HG03378 (cell line): ENCODE measurements around the gene ARMC6.

Experiments
- ATAC-seq: cut with Tn5 transposase; IDR thresholded peaks from one replicate; pipeline ENCODE4 v1.9.1; 2021; ENCODE audit warnings: mild to moderate bottlenecking, moderate library complexity; ENCODE audit not compliant: unreplicated experiment

ARMC6 gene

DNA sequence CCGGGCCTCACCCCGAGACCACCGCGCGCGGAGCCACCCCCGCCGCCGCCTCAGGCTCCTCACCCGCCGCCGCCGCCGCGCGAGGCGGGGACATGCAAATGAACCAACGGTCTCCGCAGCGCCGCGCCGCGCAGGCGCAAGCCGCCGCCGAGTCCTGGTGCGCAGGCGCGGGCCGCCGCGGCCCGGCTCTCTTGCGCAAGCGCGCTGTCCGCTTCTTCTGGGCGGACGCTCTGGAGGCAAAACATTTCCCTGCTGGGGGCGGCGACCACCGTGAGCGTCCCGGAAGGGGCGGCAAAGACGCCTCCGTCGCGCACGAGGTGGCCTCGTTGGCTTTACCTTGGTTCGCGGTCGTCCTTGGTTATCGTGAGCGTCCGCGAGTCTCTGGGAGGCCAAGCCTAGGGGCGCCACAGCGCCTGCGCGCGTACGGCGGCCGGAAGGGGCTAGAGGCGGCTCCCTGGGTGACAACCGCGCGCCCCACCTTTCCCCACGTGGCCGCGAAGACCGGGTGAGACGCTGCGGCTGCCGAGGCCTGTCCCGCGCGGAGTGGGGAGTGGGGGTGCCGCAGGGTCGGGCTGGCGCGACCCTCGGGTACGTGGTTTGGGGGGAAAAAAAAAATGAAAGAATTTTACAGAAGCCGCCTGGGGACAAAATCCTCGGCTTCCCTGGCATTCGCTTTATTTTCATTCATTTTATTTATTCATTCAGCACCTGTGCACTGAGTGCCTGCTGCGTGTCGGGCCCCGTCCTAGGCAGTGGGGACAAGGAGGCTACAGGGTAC lies at the start of gene ARMC6, which contains the start of gene SUGP2:
TSS of gene ARMC6 (plus strand) at position 178 of the 778 bp plus-strand sequence. CDS start 607 bp downstream, outside the sequence.
TSS of gene SUGP2 (minus strand) at position 92 of the 778 bp plus-strand sequence. CDS start 2,446 bp downstream, outside the sequence.
- peak; percentile 56 for ATAC-seq

- ATAC-seq: no peak
Measured at GRCh38 chr19:18984251-18984650, 49.2 kb upstream of the ARMC6 start.

GRCh38 chr19:18985257-18985656 lies 48.1 kb upstream of the ARMC6 start:
- ATAC-seq: no peak

- no peak for ATAC-seq
Measured at GRCh38 chr19:18987456-18987855, 45.9 kb upstream of the ARMC6 start.

DNA sequence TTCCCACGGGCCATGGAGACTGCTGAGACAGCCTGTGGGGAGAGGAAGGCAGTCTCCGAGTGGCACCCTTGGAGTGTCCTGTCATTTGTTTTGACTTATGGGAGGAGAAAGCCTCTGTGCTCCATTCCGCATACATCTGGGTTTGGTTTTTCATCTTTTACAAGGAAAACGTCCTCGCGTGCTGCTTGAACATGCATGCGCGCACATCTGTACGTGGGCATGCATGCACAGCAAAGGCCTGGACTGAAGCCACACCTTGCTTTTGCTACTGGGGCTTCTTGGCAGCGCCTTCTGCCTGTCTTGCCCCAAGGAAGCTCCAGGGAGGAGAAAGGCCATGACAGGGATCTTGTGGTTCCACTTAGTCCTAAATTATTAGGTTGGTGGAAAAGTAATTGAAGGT lies 44.1 kb upstream of the ARMC6 start:
- no peak for ATAC-seq

DNA sequence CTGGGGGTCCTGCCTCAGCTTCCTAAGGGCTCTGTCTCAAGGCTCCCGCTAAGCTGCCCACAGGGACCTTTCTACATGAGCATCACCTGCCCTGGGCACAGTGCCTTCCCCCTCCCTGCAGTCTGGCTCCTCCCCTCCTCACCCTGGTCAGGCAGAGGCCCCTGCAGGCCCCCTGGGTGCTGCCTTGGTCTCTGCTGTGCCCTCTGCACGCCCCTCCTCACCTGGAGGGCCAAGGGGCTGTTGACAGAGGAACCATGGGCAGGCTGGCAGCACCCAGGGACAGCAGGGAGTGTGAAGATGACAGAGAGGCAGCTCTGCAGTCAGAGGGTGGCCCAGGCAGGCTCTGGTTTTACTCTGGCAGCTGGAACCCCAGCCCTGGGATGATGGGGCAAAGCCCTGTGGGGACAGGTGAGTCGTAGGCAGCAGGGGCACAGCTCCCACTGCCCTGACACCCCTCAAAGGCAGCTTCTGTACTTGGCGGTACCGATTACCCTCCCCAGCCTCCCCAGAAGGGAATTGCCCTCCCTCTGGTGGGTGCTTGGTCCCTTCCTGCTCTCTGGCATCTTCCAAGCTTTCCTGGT lies 43.2 kb upstream of the ARMC6 start:
- no peak for ATAC-seq

GRCh38 chr19:18991006-18991405 lies 42.4 kb upstream of the ARMC6 start:
- no peak for ATAC-seq

DNA sequence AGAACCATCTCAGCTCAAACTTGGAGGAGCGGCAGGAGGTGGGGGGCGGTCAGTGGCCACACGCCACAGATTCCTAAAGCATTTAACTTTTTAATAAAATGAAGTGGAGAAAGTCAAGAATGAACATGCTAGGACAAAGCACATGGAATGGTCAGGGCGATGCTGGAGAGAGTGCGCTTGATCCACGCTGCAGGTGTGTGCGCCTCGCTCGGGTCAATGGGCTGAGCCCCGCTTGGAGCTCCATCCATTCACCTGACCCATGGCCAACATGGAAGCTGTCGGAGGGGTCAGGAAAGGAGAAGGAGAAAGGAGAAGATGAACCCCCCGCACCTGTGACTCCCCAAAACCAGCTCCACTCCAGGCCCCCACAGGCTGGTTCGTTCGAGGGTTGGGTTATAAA lies 41.9 kb upstream of the ARMC6 start:
- ATAC-seq: no peak

- no peak for ATAC-seq
Measured at GRCh38 chr19:18992696-18993095, 40.7 kb upstream of the ARMC6 start.

DNA sequence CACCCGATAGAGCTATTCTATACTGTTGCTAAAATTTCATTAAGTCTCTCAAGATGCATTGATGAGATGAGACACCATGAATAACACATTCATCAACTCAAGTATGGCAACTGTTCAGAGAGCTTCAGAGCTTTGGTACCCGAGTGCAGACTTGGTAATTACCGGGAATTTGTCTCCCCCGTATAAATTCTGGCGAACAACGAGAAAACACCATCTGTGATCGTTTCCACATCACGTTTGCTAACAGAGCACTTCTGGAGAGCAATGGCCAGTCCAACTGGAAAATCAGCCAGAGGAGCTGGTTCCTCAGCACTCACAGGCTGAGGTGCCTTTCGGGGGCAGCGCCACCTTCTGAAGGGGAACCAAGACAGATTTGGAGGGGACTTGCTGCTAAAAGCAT lies 40.3 kb upstream of the ARMC6 start:
- ATAC-seq: no peak

DNA sequence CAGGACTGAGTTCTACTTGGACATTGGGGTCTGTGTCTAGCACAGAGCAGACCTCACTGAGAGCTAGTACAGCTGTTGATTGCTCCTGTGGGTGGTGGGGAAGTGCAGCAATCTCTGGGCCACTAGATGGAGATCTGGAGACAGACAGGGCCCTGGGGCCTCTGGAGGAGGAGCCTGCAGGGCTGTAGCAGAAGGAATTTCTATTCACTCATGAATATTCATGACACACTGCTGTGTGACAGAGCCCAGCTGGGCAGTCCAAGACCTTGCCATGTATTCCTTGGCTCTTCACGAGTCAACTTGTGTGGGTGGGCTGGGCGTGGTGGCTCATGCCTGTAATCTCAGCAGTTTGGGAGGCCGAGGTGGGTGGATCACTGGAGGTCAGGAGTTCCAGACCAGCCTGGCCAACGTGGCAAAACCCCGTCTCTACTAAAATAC lies 37.6 kb upstream of the ARMC6 start:
- no peak for ATAC-seq

- no peak for ATAC-seq
Measured at GRCh38 chr19:18996351-18996750, 37.1 kb upstream of the ARMC6 start.

GRCh38 chr19:18996796-18997394 lies 36.5 kb upstream of the ARMC6 start:
- ATAC-seq: no peak

- ATAC-seq: no peak
Measured at GRCh38 chr19:18998276-18998675, 35.1 kb upstream of the ARMC6 start.

DNA sequence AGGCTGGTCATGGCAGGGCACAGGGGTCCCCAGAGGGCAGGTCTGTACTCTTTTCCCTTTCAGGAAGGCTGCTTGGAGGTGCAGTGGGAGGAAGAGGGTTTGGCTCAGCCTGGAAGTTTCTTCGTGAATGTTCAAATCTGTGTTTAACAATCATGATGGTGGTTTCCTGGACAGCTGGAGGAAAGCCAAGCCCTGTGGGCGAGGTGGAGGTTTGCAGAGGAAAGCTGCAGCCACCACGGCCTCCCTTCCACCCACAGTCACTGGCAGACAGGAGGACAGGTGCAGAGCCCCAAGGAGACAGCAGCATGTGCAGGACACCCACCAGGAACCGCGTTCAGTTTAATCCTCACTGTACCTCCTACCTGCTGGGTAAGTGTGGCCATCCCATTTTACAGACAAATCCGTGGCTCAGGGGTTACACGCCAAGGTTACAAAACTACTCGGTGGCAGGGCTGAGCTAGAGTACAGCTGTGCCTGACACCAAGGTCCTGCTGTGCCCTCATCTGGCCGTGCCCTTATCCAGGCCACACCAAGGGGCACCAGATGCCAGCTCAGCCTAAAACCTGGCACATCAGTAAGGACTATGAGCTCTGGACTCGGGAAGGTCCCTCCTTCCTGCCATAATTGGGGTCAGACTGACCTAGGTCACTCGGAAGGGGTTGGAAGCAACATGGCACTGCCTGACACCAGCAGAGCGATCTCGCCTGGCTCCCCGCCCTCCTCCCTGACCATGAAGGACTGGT lies 34.2 kb upstream of the ARMC6 start:
- no peak for ATAC-seq

- no peak for ATAC-seq
Measured at GRCh38 chr19:18999896-19000620, 33.3 kb upstream of the ARMC6 start.

DNA sequence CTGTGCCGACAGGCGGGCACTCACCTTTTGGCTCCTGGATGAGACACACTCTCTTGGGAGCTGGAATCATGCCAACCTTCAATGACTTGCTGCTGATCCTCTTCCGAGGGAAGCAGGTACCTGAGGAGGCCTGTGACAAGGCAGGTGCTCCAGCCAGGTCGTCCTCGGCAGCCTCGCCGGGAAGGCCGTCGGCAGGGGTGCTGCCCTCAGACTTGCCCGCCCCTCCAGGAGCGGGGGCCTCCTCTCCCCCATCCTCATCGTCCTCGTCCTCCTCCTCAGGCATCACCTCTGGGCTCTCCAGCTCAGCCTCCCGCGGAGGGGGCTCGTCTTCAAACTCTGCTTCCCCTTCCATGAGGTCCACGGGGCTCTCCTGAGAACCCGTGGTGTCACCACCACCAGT lies 29.3 kb upstream of the ARMC6 start:
- ATAC-seq: no peak

DNA sequence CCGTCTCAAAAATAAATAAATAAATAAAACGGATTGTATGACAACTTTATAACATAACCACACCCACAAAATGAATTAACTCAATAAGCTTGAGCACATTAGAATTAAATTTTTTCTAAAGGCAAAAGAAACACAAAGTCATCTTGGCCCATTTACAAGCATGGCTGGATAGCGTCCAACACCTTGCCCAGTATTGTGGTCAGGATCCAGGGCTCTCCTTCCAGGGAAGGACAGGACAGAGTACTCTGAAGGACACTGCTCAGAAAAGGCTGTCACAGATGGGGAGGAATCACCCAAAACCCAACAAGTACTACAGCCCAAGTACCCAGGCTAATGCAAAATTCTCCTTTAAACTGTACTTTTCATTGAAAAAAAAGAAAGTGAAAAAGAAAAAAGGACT lies 27.2 kb upstream of the ARMC6 start:
- ATAC-seq: no peak

GRCh38 chr19:19009951-19010350 lies 23.5 kb upstream of the ARMC6 start:
- ATAC-seq: no peak

- no peak for ATAC-seq
Measured at GRCh38 chr19:19010551-19010950, 22.9 kb upstream of the ARMC6 start.

GRCh38 chr19:19021115-19021514 lies 12.3 kb upstream of the ARMC6 start:
- ATAC-seq: no peak
